ENCODE measurements around the gene FBXL17. TPM values are rescaled to one million over a fixed set of nuclear protein-coding genes. Genes with fewer than 3 reads are reported as not detected.
A peak's percentile ranks its signal among the peaks of the same experiment; 100 is the strongest.

FBXL17 gene
- total RNA-seq, 4 donors from 2014 or later = 14.4 to 22.0 (median 16.6) TPM

DNA sequence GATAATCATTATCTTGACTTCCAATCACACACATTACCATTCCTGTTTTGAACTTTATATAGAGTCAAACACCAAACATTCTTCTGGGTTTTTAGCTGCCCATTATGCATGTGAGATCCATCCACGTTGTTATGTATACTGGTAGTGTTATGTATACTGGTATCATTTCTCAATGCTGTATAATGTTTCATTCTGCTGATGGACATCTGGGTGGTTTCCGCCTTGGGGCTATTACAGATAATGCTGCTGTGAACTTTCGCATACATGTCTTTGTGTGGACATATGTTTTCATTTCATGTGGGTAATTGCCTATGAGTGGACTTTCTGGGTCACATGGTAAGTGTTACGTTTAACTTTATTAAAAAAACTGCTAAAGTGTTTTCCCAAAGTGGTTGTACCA lies 493.4 kb downstream of the FBXL17 start:
- no peaks in the 10 kb centered on the region for H3K36me3 ChIP-seq
- H3K27ac ChIP-seq (replicated peaks in 1 of 4) = no peak overlapping the region
- H3K4me3 ChIP-seq = no peak overlapping the region
- DNase-seq (ENCODE audit: extremely low spot score) = no peak
- H3K27me3 ChIP-seq = no peaks in the 10 kb centered on the region
- H3K4me1 ChIP-seq = peaks cover 0 to 7% (median 3%) of the 10 kb centered on the region in 4 donors
- TF ChIP-seq, protein P1, sequence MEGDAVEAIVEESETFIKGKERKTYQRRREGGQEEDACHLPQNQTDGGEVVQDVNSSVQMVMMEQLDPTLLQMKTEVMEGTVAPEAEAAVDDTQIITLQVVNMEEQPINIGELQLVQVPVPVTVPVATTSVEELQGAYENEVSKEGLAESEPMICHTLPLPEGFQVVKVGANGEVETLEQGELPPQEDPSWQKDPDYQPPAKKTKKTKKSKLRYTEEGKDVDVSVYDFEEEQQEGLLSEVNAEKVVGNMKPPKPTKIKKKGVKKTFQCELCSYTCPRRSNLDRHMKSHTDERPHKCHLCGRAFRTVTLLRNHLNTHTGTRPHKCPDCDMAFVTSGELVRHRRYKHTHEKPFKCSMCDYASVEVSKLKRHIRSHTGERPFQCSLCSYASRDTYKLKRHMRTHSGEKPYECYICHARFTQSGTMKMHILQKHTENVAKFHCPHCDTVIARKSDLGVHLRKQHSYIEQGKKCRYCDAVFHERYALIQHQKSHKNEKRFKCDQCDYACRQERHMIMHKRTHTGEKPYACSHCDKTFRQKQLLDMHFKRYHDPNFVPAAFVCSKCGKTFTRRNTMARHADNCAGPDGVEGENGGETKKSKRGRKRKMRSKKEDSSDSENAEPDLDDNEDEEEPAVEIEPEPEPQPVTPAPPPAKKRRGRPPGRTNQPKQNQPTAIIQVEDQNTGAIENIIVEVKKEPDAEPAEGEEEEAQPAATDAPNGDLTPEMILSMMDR (IDR thresholded peaks at IDR 0.05) = no peak
- TF ChIP-seq POLR2A (IDR thresholded peaks at IDR 0.05; ENCODE audit: low read depth) (no peak), POLR2AphosphoS5 (IDR thresholded peaks at IDR 0.05) (no peak), EP300 (IDR thresholded peaks at IDR 0.05) (no peak)
- intact Hi-C loops (cut with DNase I) = no loop called here
- H3K9me3 ChIP-seq = no peaks in the 10 kb centered on the region
- WGBS = 97% methylated on average over 4 of the region's 4 CpGs

DNA sequence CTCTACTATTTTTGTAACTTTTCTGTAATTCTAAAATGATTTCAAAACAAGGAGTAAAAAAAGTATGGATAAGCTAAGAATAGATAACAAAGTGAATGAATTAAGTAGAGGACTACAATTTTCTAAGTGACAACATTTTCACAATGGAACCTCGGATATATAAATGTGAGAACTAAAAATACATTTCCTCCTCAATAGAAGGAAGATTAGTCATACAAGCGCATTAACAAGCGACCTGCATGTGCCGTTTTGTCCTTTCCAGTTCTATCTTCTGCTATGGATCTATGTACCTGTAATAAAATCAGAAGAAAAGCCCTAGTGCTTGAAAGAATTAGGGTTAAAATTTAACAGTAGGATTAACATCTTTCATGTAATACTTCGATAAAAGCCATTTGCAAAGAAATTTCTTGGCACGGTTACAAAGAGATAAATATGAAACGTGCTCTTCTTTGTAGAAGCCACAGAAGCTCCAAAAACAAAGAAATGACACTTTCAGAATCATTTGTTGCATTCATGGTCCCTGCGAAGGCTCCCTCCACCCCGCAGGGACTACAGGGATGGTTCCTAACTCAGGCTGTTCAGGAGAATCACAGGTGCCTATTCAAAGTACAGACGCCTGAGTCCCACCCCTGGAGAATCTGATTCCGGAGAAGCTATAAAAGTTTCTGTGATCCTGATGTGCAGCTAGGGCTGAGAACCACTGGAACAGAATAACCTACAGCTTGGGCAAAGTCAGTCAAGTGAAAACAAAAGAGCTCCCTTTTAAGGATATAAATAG lies 494.5 kb downstream of the FBXL17 start:
- intact Hi-C loops (cut with DNase I) = no loop called here
- Histone ChIP-seq H3K4me3 (peak overlapping the region in 1 of 4 donors; percentile 9), H3K36me3 (no peaks in the 10 kb centered on the region), H3K27me3 (no peaks in the 10 kb centered on the region), H3K4me1 (peaks cover 0 to 7% (median 3%) of the 10 kb centered on the region in 4 donors), H3K27ac (replicated peaks in 1 of 4) (no peak overlapping the region), H3K9me3 (no peaks in the 10 kb centered on the region)
- 66% methylated on average over 11 of the region's 11 CpGs for WGBS
- DNase-seq (ENCODE audit: extremely low spot score) = no peak
- TF ChIP-seq POLR2A (IDR thresholded peaks at IDR 0.05; ENCODE audit: low read depth) = no peak
- TF ChIP-seq, protein P1 (IDR thresholded peaks at IDR 0.05) = no peak
- TF ChIP-seq EP300 (IDR thresholded peaks at IDR 0.05) = no peak
- no peak for TF ChIP-seq POLR2AphosphoS5 (IDR thresholded peaks at IDR 0.05)

DNA sequence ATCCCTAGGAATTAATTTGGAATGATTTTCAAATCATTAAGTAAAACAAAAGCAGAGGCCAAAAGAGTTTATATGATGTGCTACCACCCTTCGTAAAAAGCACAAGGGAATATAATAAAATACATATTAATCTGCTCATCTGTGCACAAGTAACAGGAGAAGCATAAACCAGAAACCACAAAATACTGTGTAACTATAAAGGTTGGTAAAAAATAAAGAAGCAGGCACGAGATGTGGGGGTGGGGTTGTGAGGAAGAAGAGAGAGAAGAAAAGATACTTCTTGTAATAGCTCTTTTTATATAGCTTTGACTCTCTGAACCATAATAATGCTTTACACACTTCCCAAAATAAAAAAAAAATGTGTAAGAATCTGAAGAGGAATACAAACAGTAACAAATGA lies 496.3 kb downstream of the FBXL17 start:
- Histone ChIP-seq H3K27me3 (no peaks in the 10 kb centered on the region), H3K4me3 (no peak overlapping the region), H3K4me1 (peaks cover 0 to 7% (median 3%) of the 10 kb centered on the region in 4 donors), H3K9me3 (no peaks in the 10 kb centered on the region), H3K27ac (replicated peaks in 1 of 4) (no peak overlapping the region), H3K36me3 (peaks cover 0 to under 1% (median 0%) of the 10 kb centered on the region in 4 donors)
- no peak for TF ChIP-seq POLR2A (IDR thresholded peaks at IDR 0.05; ENCODE audit: low read depth)
- no peak for TF ChIP-seq EP300 (IDR thresholded peaks at IDR 0.05)
- no peak for TF ChIP-seq POLR2AphosphoS5 (IDR thresholded peaks at IDR 0.05)
- TF ChIP-seq, protein P1 (IDR thresholded peaks at IDR 0.05) = no peak
- 95% methylated on average over 2 of the region's 2 CpGs for WGBS
- DNase-seq (ENCODE audit: extremely low spot score) = no peak
- intact Hi-C loops (cut with DNase I) = no loop called here

DNA sequence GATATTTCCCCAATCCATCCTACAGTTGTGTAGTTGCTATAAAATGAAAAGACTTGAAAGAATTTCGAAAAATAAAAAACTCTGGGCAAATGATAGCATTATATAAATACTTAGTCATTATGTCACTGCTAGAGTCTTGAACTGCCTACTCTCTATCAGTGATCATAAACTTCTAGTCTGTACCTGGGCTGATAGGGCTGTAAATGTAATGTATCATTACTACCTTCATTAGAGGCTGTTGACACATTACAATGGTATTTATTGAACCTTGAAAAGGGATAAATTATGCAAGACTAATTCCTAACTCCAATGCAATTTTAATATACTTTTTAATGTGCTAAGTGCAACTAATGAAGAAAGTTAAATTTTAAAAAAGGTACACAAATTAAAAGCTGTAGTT lies 497.0 kb downstream of the FBXL17 start:
- no peaks in the 10 kb centered on the region for H3K9me3 ChIP-seq
- 92% methylated on average over 1 of the region's 1 CpG for WGBS
- TF ChIP-seq POLR2A (IDR thresholded peaks at IDR 0.05; ENCODE audit: low read depth) (no peak), POLR2AphosphoS5 (IDR thresholded peaks at IDR 0.05) (no peak), EP300 (IDR thresholded peaks at IDR 0.05) (no peak)
- TF ChIP-seq, protein P1 (IDR thresholded peaks at IDR 0.05) = no peak
- peaks cover 0 to 7% (median 3%) of the 10 kb centered on the region in 4 donors for H3K4me1 ChIP-seq
- H3K36me3 ChIP-seq = peaks cover 0 to 8% (median 2%) of the 10 kb centered on the region in 4 donors
- no peaks in the 10 kb centered on the region for H3K27me3 ChIP-seq
- H3K27ac ChIP-seq (replicated peaks in 1 of 4) = no peak overlapping the region
- DNase-seq (ENCODE audit: extremely low spot score) = no peak
- no peak overlapping the region for H3K4me3 ChIP-seq
- intact Hi-C loops (cut with DNase I) = no loop called here

All from esophagus muscularis mucosa (tissue), 4 donors.